ENCODE results near the gene PKN3. TPM values are rescaled to one million over a fixed set of nuclear protein-coding genes. Genes with fewer than 3 reads are reported as not detected.

The PKN3 gene
- total RNA-seq, 1 donor from 2014 or later, result 4.4 TPM

DNA sequence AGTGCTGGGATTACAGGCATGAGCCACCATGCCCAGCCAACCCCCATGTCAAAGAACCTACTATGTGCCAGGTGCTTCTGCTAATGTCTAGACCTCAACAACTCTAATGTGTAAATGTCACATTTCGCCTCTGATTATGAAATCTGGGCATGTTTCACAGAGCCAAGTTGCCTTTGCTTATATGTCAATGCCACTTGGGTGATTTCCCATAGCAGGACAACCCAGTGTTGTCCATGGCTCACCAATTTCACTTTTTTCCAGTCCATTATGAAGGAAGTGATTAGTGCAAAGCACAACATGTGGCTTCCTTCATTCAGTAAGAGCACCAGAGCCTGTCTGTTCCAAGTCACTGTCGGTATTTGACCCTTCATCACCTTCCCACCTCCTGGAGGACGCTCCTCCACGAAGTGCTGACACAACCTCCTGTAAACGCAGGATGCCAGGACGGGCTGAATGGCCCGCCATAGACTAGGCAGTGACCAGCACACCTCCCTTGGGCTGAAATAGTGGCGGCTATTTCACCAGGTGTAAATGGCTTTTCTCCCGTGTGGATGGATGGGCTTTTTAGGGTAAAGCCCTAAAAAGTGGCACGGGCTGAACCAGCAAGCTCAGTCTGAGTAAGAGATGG is 962 bp upstream of the PKN3 start:
- H4K20me1 ChIP-seq (ENCODE audit: low read depth), result peaks cover 16% of the 10 kb centered on the region
- peaks cover 50% of the 10 kb centered on the region for H3F3A ChIP-seq (ENCODE audit: low read depth)
- no peak overlapping the region for H2AFZ ChIP-seq (replicated peaks)
- H3K79me2 ChIP-seq (ENCODE audit: low read depth), result no peaks in the 10 kb centered on the region
- H3K27me3 ChIP-seq, result peaks cover 8% of the 10 kb centered on the region
- peaks cover 3% of the 10 kb centered on the region for H3K36me3 ChIP-seq
- H3K36me3 Mint-ChIP-seq, result peaks cover 9% of the 10 kb centered on the region
- H3K27ac Mint-ChIP-seq, result no peak overlapping the region
- no peak overlapping the region for H3K4me2 ChIP-seq
- no peak overlapping the region for H3K27ac ChIP-seq
- H3K4me1 Mint-ChIP-seq, result peaks cover 15% of the 10 kb centered on the region
- H3K27me3 Mint-ChIP-seq (ENCODE audit: insufficient read depth, low read depth), result peaks cover 4% of the 10 kb centered on the region
- no peak for DNase-seq (ENCODE audit: low spot score)
- no peak overlapping the region for H3K9ac ChIP-seq
- H3K9me3 Mint-ChIP-seq, result no peaks in the 10 kb centered on the region
- peak overlapping the region; percentile 88 for H3K4me3 Mint-ChIP-seq
- TF ChIP-seq EZH2phosphoT487 (IDR thresholded peaks at IDR 0.05) (no peak), EZH2 (IDR thresholded peaks at IDR 0.05) (no peak)
- TF ChIP-seq, protein P1, sequence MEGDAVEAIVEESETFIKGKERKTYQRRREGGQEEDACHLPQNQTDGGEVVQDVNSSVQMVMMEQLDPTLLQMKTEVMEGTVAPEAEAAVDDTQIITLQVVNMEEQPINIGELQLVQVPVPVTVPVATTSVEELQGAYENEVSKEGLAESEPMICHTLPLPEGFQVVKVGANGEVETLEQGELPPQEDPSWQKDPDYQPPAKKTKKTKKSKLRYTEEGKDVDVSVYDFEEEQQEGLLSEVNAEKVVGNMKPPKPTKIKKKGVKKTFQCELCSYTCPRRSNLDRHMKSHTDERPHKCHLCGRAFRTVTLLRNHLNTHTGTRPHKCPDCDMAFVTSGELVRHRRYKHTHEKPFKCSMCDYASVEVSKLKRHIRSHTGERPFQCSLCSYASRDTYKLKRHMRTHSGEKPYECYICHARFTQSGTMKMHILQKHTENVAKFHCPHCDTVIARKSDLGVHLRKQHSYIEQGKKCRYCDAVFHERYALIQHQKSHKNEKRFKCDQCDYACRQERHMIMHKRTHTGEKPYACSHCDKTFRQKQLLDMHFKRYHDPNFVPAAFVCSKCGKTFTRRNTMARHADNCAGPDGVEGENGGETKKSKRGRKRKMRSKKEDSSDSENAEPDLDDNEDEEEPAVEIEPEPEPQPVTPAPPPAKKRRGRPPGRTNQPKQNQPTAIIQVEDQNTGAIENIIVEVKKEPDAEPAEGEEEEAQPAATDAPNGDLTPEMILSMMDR (IDR thresholded peaks at IDR 0.05), result no peak
- H3K4me3 ChIP-seq, result no peak overlapping the region
- no peaks in the 10 kb centered on the region for H3K4me1 ChIP-seq
- H3K9me3 ChIP-seq (ENCODE audit: low read depth), result no peaks in the 10 kb centered on the region

DNA sequence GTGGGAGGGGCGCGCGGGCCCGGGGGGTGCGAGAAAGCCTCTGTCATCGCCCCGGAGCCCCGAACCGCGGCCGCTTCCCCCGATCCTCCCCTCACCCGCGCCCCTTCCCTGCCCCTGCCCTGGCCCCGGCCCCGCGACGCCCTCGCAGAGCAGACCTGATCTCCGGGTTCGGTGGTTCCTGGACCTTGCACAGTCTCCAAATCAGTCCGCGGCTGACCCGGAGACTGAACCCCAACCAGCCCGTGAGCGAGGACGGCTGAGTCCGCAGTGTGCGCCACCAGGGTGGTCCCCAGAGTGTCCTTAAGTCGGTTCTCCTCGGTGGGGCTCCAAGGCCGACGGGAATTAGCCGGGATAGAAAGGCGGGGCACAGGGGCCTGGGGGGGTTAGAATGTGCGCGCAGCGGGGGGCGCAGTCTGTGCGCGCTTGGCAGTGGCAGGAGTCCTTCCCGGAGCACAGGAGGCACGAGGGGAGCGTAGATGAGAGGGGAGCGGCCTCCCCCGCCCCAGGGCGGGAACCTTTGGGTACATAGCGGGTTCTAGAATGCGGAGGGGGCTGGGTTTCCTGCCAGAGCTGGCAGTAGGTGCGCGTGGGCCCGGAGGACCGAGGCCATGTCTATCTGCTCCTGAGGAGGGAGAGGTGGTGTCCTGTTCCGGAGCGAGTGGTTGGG is 779 bp downstream of the PKN3 start:
- H3K4me1 Mint-ChIP-seq, result peaks cover 15% of the 10 kb centered on the region
- Histone ChIP-seq H3K9me3 (ENCODE audit: low read depth) (no peaks in the 10 kb centered on the region), H3K4me2 (peak overlapping the region; percentile 80), H3K4me3 (peak overlapping the region; percentile 84), H3K27me3 (peaks cover 8% of the 10 kb centered on the region), H2AFZ (replicated peaks) (peak overlapping the region; percentile 69), H4K20me1 (ENCODE audit: low read depth) (peaks cover 4% of the 10 kb centered on the region), H3K79me2 (ENCODE audit: low read depth) (no peaks in the 10 kb centered on the region), H3K9ac (no peak overlapping the region), H3K4me1 (no peaks in the 10 kb centered on the region), H3F3A (ENCODE audit: low read depth) (peaks cover 33% of the 10 kb centered on the region), H3K27ac (no peak overlapping the region), H3K36me3 (no peaks in the 10 kb centered on the region)
- TF ChIP-seq EZH2phosphoT487 (IDR thresholded peaks at IDR 0.05) (no peak), EZH2 (IDR thresholded peaks at IDR 0.05) (peak; percentile 49)
- no peaks in the 10 kb centered on the region for H3K9me3 Mint-ChIP-seq
- peaks cover 4% of the 10 kb centered on the region for H3K27me3 Mint-ChIP-seq (ENCODE audit: insufficient read depth, low read depth)
- peak; percentile 82 for DNase-seq (ENCODE audit: low spot score)
- peak overlapping the region; percentile 91 for H3K4me3 Mint-ChIP-seq
- no peaks in the 10 kb centered on the region for H3K36me3 Mint-ChIP-seq
- H3K27ac Mint-ChIP-seq, result no peak overlapping the region

DNA sequence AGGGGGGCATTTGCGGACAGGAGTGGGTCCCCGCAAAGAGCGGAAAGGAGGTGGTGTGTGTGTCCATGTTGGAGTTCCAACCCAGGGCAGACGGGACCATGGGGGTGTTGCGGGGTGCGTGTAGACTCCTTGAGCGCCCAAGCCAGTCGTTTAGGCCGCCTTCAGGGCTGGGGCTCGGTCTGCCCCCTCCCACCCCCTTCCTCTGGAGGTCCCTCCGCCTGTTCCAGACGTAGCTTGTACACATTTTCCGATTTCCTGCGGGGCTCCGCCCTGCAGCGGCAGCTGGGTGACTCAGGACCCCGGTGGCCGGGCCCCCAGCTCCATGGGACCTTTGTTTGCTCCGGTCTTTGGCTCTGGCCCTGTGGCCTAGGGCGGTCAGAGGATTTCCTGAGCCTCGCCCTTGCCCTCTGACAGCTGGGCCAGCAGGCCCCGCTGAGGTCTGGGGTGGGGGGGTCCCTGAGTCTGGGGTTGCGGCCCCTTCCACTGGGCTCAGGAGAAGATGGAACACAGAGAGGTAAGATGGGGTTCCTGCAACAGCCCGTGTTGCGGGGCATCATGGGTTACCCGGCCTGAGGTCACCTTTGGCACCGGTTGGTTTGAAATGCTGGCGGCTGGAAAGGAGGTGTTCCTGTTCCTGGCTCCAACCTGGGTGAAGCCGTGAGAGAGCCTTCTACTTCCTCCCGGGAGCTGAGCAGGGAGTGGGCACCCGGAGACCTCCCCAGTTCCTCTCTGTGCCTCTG is 1.5 kb downstream of the PKN3 start:
- Histone ChIP-seq H3K9ac (no peak overlapping the region), H3K4me1 (no peaks in the 10 kb centered on the region), H3K27ac (no peak overlapping the region), H3K79me2 (ENCODE audit: low read depth) (no peaks in the 10 kb centered on the region), H3K36me3 (no peaks in the 10 kb centered on the region), H2AFZ (replicated peaks) (no peak overlapping the region), H3K27me3 (peaks cover 8% of the 10 kb centered on the region), H3K4me3 (peak overlapping the region; percentile 84), H3F3A (ENCODE audit: low read depth) (peaks cover 27% of the 10 kb centered on the region), H4K20me1 (ENCODE audit: low read depth) (peaks cover 4% of the 10 kb centered on the region), H3K9me3 (ENCODE audit: low read depth) (no peaks in the 10 kb centered on the region), H3K4me2 (peak overlapping the region; percentile 80)
- peak overlapping the region; percentile 91 for H3K4me3 Mint-ChIP-seq
- no peaks in the 10 kb centered on the region for H3K36me3 Mint-ChIP-seq
- no peak overlapping the region for H3K27ac Mint-ChIP-seq
- peaks cover 15% of the 10 kb centered on the region for H3K4me1 Mint-ChIP-seq
- TF ChIP-seq EZH2phosphoT487 (IDR thresholded peaks at IDR 0.05), result no peak
- H3K9me3 Mint-ChIP-seq, result no peaks in the 10 kb centered on the region
- H3K27me3 Mint-ChIP-seq (ENCODE audit: insufficient read depth, low read depth), result peaks cover 4% of the 10 kb centered on the region
- DNase-seq (ENCODE audit: low spot score), result no peak

DNA sequence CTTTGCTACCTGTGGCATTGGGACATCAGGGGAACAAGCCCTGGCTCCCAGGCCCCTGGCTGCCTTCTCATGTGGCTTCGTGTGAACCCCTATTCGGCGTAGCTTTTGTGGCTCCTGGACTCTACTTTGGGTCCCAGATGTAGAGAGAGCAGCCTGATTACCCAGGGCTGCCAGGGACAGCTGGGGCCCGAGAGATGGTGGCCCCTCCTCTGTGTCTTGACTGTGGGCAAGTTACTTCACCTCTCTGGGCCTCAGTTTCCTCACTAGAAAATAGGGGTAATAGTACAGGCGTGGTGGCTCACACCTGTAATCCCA is 2.0 kb downstream of the PKN3 start:
- H3K27ac ChIP-seq, result no peak overlapping the region

More for the DNA sequence above, 2.0 kb downstream of the PKN3 start:
- TF ChIP-seq EZH2 (IDR thresholded peaks at IDR 0.05), result no peak
- no peak for TF ChIP-seq EZH2phosphoT487 (IDR thresholded peaks at IDR 0.05)
- TF ChIP-seq, protein P1 (IDR thresholded peaks at IDR 0.05), result no peak
- Histone ChIP-seq H3K4me3 (no peak overlapping the region), H3F3A (ENCODE audit: low read depth) (peaks cover 27% of the 10 kb centered on the region), H3K9me3 (ENCODE audit: low read depth) (no peaks in the 10 kb centered on the region), H3K36me3 (no peaks in the 10 kb centered on the region), H2AFZ (replicated peaks) (no peak overlapping the region), H3K79me2 (ENCODE audit: low read depth) (no peaks in the 10 kb centered on the region), H3K27me3 (peaks cover 8% of the 10 kb centered on the region), H3K4me2 (no peak overlapping the region), H4K20me1 (ENCODE audit: low read depth) (peaks cover 4% of the 10 kb centered on the region), H3K9ac (no peak overlapping the region), H3K4me1 (no peaks in the 10 kb centered on the region)
- Mint-ChIP-seq H3K36me3 (no peaks in the 10 kb centered on the region), H3K4me3 (peak overlapping the region; percentile 91), H3K27me3 (ENCODE audit: insufficient read depth, low read depth) (peaks cover 4% of the 10 kb centered on the region), H3K9me3 (no peaks in the 10 kb centered on the region), H3K4me1 (peaks cover 15% of the 10 kb centered on the region), H3K27ac (no peak overlapping the region)
- no peak for DNase-seq (ENCODE audit: low spot score)

All from neural progenitor cell (in vitro differentiated cells).